Coronary artery (tissue), 2 donors: ENCODE results near the gene C16orf78.

Source experiments
- DNase-seq: peaks from one replicate; pipeline ENCODE4 v3.0.0-alpha.2; 2017; ENCODE audit warnings: low spot score
- H3K27ac ChIP-seq, 2 donors: fragments of 200-600 bp; sonication (generic); one replicate each; pipeline ENCODE4 v1.5.1; 2016 to 2019
- H3K4me3 ChIP-seq: fragments of 200-600 bp; sonication (generic); 2 replicates; pipeline ENCODE4 v1.5.1; 2016; ENCODE audit warnings: mild to moderate bottlenecking, moderate library complexity
- CTCF ChIP-seq: fragments of 200-600 bp; sonication (generic); IDR thresholded peaks from one replicate; pipeline ENCODE4 v1.5.1; 2019; ENCODE audit warnings: antibody characterized with exemption

Gene C16orf78

GRCh38 chr16:49348408-49349176 is 25.0 kb upstream of the C16orf78 start:
- Histone ChIP-seq H3K27ac (no peak overlapping the region), H3K4me3 (no peak overlapping the region)
- no peak for TF ChIP-seq CTCF
- peak; percentile 43 for DNase-seq

GRCh38 chr16:49349446-49350168 is 24.0 kb upstream of the C16orf78 start:
- no peak for TF ChIP-seq CTCF
- Histone ChIP-seq H3K27ac (no peak overlapping the region), H3K4me3 (no peak overlapping the region)
- peak; percentile 50 for DNase-seq

- DNase-seq = no peak
- Histone ChIP-seq H3K4me3 (no peak overlapping the region), H3K27ac (no peak overlapping the region)
- TF ChIP-seq CTCF = peak; percentile 74
Measured at GRCh38 chr16:49350265-49351095, 23.1 kb upstream of the C16orf78 start.

GRCh38 chr16:49351096-49351487 is 22.5 kb upstream of the C16orf78 start:
- TF ChIP-seq CTCF = no peak
- Histone ChIP-seq H3K4me3 (no peak overlapping the region), H3K27ac (no peak overlapping the region)
- DNase-seq = no peak

- no peak overlapping the region for H3K27ac ChIP-seq
- H3K4me3 ChIP-seq = no peak overlapping the region
- no peak for DNase-seq
- TF ChIP-seq CTCF = no peak
Measured at GRCh38 chr16:49352892-49353291, 20.7 kb upstream of the C16orf78 start.

- no peak overlapping the region for H3K27ac ChIP-seq
- no peak for DNase-seq
- no peak for TF ChIP-seq CTCF
- no peak overlapping the region for H3K4me3 ChIP-seq
Measured at GRCh38 chr16:49353680-49354079, 19.9 kb upstream of the C16orf78 start.
